Stimulated activated CD4-positive, alpha-beta T cell treated with anti-CD3 and anti-CD28 coated beads, Interleukin-15, amount 100 ng/mL, for 1 hour (primary cell): ENCODE data around the gene METTL24.
"Not testable (repeated sequence)": the region's sequence is repeated elsewhere in the genome, so short reads cannot be mapped to it uniquely, and the experiment has no call there.

ENCODE experiments used
- DNase-seq, 2 donors: peaks; one replicate each; pipeline ENCODE4 v3.0.0-alpha.2; 2020; ENCODE audit warnings: low read depth in 1 of 2, low spot score in 1 of 2

The METTL24 gene

DNA sequence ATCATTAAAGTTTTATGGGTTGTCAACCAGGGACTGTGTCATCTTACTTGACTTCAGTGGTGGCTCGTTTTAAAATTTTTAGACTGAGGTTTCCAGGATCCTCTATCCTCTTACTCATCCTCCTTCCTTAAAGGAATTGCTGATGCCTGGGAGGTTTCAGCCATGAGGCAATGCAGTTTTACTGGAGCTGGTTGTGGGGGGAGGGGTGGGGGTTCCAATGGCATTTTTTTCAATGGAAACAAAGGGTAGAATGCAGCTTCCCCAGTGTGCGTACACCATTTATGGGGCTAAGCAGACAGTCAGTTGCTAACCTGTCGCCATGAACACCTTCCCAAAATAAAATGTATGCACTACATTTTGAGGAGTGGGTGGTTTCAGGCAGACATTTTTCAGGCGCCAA is 88.0 kb downstream of the METTL24 start:
- DNase-seq = no peak

GRCh38 chr6:110269623-110270022 is 88.5 kb downstream of the METTL24 start:
- no peak for DNase-seq

DNA sequence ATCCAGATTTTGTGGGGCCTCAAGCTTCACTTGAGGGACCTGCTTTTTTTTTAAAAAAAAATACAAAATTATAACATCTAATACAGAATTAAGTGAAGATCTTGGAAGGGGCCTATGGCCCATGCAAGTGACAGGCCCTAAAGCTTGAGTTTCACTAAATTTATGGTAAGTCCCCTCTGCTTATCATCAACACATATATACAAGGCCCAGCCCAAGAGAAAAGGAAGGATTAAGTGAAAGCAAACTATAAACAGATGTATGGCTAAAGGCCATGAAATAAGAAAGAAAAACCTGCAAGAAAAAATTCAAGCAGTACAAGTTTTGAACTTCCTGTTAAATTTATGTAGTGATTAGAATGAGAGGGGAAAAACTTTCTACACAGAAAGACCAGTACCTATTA is 91.2 kb downstream of the METTL24 start:
- no peak for DNase-seq

GRCh38 chr6:110265273-110265672 is 92.9 kb downstream of the METTL24 start:
- no peak for DNase-seq

GRCh38 chr6:110256366-110256765 is 101.8 kb downstream of the METTL24 start:
- DNase-seq = no peak

DNA sequence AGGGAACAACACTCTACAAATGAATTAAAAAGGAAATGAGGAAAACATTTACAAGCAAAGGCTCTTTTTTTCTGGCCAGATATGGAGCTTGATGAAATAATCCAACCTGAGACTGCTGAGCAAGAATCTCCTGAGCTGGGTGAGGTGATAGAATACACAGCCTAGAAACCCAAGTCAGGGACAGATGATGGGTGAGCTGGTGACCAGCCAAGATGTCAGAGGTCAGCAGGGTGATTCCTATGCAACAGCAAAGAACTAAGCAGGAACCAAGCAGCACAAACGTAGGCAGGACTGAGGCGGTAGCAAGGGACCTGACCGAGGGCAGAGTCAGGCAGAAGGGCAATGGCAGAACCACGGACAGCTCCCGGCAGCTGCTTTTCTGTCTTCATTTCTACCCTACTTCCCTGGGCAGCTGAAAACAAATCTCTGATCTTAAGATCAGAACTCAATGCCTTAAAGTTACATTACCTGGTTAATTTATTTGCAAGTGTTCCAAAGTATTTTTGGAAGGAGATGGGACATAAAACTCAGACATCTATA is 102.9 kb downstream of the METTL24 start:
- no peak for DNase-seq

GRCh38 chr6:110250838-110251237 is 107.3 kb downstream of the METTL24 start:
- no peak for DNase-seq

DNA sequence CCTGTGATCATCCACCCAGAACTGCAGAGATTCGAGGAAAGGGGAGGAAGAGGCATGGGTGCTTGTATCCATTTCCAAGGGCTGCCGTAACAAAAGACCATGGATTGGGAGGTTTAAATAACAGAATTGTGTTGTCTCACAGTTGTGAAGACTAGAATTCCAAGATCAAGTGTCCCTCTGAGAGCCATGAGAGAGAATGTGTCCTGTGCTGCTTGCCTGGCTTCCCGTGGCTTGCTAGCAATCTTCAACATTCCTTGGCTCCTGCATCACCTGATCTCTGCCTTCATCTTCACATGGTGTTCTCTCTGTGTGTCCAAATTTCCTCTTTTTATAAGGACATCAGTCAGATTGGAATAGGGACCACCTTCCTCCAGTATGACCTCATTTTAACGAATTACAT is 108.1 kb downstream of the METTL24 start:
- DNase-seq = no peak

DNA sequence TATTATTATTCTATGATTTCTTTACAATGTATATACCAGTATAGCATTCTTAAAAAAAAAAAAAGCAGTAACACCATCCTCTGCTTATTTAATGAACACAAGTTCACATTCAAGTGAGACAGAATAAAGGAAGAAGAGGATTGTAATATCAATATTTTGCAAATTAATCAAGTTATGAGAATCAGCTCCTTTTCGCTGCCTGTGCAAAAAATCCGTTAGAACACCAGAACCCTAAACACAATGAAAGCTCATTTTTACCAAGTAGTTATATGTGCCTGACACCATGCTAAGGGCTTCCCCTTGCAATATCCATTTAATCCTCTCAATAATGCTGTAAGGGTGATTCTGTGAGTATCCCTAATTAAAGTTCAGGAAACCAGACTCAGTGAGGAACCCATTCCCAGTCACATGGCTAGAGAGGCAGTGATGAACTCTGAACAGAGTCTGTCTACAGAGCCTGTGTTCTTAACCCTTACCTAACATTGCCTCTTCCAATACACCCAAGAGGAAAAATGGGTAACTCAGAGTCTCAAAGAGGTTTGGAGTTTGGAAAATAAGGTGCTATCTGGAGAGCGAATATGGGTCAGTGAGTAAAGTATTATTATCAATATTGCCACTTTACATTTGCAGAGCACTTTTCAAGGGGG is 111.1 kb downstream of the METTL24 start:
- DNase-seq = no peak

DNA sequence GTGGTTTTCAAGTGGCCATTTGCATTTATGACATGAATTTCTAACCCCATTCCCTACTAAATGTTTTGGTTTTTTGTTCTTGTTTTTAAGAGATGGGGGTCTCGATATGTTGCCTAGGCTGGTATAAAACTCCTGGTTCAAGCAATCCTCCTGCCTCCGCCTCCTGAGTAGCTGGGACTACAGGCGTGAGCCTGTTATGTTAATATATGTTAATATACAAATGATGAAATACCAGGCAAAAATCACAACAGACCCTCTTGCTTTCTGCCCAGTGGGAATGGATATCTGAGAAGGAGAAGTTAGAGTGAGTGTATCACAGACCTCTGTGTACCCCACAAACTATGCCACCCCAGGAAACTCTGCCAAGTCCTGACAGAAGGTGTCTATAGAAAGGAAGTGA is 111.8 kb downstream of the METTL24 start:
- DNase-seq = no peak

DNA sequence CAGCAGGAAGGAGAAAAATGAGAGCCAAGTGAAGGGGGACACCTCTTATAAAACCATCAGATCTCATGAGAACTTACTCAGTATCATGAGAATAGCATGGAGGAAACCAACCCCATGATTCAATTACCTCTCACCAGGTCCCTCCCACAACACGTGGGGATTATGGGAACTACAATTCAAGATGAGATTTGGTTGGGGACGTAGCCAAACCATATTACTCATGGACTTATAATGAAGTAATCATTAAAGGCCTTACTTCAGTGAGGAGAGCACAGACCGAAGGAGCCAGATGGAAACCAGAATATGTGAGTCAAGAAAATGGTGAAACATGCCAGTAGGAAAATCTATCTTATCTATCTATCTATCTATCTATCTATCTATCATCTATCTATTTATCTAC is 113.5 kb downstream of the METTL24 start:
- not testable (repeated sequence) for DNase-seq

DNA sequence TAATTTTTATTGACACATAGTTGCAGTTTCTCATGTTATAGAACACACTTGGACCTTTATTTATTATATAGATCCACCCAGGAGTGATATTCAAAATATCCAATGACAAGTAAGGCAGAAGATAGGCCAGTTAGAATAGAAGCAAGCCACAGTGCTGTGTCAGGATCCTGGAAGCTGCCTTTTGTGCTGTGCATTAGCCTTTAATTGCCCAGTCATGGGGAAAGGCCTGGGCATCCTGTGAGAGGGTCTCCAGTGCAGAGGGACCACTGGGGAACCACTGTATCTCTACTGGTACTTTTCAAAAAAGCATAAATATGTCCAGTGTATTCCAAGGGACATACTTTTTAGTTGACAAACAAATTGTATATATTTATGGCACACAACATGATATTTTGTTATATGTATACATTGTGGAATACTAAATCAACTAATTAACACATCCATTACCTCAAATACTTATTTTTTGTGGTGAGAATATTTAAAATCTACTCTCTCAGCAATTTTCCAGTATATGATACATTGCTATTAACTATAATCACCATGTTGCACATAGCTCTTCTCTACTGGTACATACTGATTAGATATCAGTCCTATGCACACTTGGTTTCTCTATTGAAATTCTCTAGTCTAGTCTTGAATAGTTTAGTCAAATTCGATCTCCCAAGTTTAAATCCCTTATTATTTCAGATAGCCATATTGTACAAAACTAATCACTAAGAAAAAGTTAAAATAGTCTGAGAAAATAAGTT is 118.4 kb downstream of the METTL24 start:
- DNase-seq = no peak

GRCh38 chr6:110236007-110236406 is 122.1 kb downstream of the METTL24 start:
- DNase-seq = not testable (repeated sequence)

GRCh38 chr6:110233770-110234374 is 124.3 kb downstream of the METTL24 start:
- DNase-seq = no peak

DNA sequence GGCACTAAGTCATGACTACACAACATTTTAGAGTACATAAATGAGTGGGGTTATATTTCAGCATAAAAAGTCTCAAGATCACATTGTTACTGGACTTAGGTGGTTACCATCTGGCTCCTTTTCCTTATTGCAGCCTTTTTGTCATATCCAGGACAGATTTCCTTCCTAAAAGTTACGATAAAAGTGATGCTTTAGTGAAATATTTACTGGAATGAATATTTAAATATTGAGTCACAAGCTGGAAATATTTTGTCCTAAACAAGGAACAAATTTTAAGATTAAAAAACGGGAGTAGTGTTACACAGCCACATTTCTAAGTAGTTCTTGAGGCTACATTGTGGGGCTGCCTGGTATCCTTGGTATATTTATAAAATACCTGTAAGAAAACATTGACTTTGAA is 125.7 kb downstream of the METTL24 start:
- no peak for DNase-seq

DNA sequence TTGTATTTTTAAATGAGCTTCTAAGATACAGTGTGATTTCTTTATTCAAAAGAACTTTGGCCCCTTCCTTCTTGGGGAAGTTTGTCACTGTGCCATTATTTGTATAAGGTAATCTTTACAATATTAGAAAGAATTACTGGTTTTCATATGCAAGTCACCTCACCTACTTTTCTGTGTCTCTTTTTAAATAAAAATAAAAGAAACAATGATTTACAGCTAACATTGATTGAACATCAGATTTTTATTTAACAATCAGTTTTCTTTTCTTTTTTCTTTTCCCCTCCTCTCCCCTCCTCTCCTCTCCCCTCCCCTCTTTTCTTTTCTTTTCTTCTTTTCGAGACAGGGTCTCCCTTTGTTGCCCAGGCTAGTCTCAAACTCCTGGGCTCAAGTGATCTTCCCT is 131.9 kb downstream of the METTL24 start:
- no peak for DNase-seq

- no peak for DNase-seq
Observed at GRCh38 chr6:110221738-110222137, 136.4 kb downstream of the METTL24 start.

DNA sequence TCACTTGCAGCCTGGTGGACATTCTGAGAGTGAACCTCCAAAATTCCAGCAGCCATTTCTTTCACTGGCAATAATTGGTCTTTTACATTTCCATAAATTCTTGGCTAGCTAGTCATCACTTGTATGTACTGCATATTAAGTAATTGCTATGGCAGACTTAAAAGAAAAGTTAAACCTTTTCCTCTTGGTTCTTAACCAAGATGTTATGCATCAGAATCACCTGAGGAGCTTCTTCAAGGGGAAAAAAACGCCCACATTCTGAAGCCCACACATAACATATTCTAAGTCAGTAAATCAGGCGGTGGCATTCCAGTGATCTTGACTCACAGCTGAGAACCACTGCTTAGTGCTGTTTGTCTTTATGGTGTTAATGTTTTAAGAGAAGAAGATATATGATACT is 140.9 kb downstream of the METTL24 start:
- DNase-seq = no peak

DNA sequence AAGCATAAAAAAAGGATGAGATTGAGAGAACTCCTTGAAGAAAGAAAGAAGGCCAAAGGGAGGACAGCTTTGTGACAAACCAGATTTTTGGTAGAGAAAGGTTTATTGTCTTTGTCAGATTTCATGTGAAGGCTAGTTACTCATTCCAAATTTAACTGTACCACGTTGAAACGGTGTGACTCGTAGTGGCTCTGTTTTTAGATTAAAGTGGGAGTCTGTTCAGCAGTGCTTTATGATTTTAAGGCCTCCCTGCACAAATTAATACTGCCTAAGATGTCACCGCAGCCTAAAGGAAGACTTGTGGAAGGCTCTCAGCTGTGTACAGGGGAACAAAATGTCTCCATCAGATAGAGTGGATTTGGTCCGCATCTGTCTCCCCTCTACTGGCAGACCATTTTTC is 142.0 kb downstream of the METTL24 start:
- DNase-seq = no peak

- no peak for DNase-seq
Observed at GRCh38 chr6:110214338-110214737, 143.8 kb downstream of the METTL24 start.

DNA sequence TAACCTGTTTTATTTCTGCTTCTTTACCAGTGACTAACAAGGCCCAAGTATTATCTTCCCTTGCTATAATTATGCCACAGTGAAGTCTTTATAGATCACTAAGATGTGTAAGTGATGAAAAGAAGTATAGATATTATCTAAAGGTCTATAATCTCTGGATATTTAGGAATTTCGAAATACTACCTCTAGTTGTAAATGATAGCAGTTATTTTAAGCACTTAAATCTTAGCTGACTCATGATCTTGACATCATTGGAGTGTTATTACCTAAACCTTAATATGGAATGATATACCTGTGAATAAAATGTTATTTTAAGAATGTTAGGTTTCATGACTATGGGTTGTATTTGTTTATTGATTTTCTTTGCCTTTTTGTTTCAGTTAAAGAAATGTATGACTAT is 146.4 kb downstream of the METTL24 start:
- no peak for DNase-seq

- DNase-seq = no peak
Observed at GRCh38 chr6:110207652-110208051, 150.5 kb downstream of the METTL24 start.
